ENCODE results near the gene TBX4.

TBX4 gene

GRCh38 chr17:61454381-61455323, 2.4 kb downstream of the TBX4 start:
- no peak for DNase-seq (ENCODE audit: low read depth in 2 of 2)

GRCh38 chr17:61455324-61456060, 3.3 kb downstream of the TBX4 start:
- no peak for DNase-seq (ENCODE audit: low read depth in 2 of 2)

- no peak for DNase-seq (ENCODE audit: low read depth in 2 of 2)
These were observed 3.9 kb downstream of the TBX4 start for GRCh38 chr17:61456061-61456681.

GRCh38 chr17:61456688-61457225, 4.5 kb downstream of the TBX4 start:
- DNase-seq (ENCODE audit: low read depth in 2 of 2) = no peak

- DNase-seq (ENCODE audit: low read depth in 2 of 2) = no peak
These were observed 5.2 kb downstream of the TBX4 start for GRCh38 chr17:61457226-61457983.

- no peak for DNase-seq (ENCODE audit: low read depth in 2 of 2)
These were observed 5.8 kb downstream of the TBX4 start for GRCh38 chr17:61458000-61458399.

GRCh38 chr17:61458421-61459141, 6.4 kb downstream of the TBX4 start:
- DNase-seq (ENCODE audit: low read depth in 2 of 2) = no peak

GRCh38 chr17:61459142-61459809, 7.1 kb downstream of the TBX4 start:
- DNase-seq (ENCODE audit: low read depth in 2 of 2) = no peak

- DNase-seq (ENCODE audit: low read depth in 2 of 2) = no peak
These were observed 7.9 kb downstream of the TBX4 start for GRCh38 chr17:61459939-61460718.

- DNase-seq (ENCODE audit: low read depth in 2 of 2) = no peak
These were observed 8.8 kb downstream of the TBX4 start for GRCh38 chr17:61460796-61461585.

GRCh38 chr17:61461586-61461966, 9.4 kb downstream of the TBX4 start:
- DNase-seq (ENCODE audit: low read depth in 2 of 2) = no peak

GRCh38 chr17:61461967-61462718, 9.9 kb downstream of the TBX4 start:
- DNase-seq (ENCODE audit: low read depth in 2 of 2) = no peak

- no peak for DNase-seq (ENCODE audit: low read depth in 2 of 2)
These were observed 10.6 kb downstream of the TBX4 start for GRCh38 chr17:61462719-61463315.

- DNase-seq (ENCODE audit: low read depth in 2 of 2) = no peak
These were observed 11.3 kb downstream of the TBX4 start for GRCh38 chr17:61463316-61464129.

GRCh38 chr17:61464130-61464842, 12.1 kb downstream of the TBX4 start:
- no peak for DNase-seq (ENCODE audit: low read depth in 2 of 2)

GRCh38 chr17:61464843-61465180, 12.6 kb downstream of the TBX4 start:
- no peak for DNase-seq (ENCODE audit: low read depth in 2 of 2)

All from stimulated activated CD8-positive, alpha-beta memory T cell treated with anti-CD3 and anti-CD28 coated beads, Interleukin-2, amount 100 ng/mL, for 48 hours (primary cell).